Skeletal muscle satellite cell (primary cell): ENCODE measurements around the gene IL17B.
"Not testable (repeated sequence)": the region's sequence is repeated elsewhere in the genome, so short reads cannot be mapped to it uniquely, and the experiment has no call there.

Experiments
- H3K27me3 ChIP-seq: 2 replicates; pipeline ENCODE4 v1.7.0; 2013; ENCODE audit warnings: low read length; ENCODE audit not compliant: control insufficient read depth, insufficient read depth
- H3K36me3 ChIP-seq: 2 replicates; pipeline ENCODE4 v1.7.0; 2013; ENCODE audit warnings: mild to moderate bottlenecking, control low read depth, low read length; ENCODE audit not compliant: insufficient read depth
- H3K4me1 ChIP-seq: 2 replicates; pipeline ENCODE4 v1.7.0; 2013; ENCODE audit warnings: low read length; ENCODE audit not compliant: control insufficient read depth, insufficient read depth
- H3K4me2 ChIP-seq: 2 replicates; pipeline ENCODE4 v1.7.0; 2013; ENCODE audit warnings: mild to moderate bottlenecking, low read length
- H3K4me3 ChIP-seq: 2 replicates; pipeline ENCODE4 v1.7.0; 2013; ENCODE audit warnings: low read length
- H3K9ac ChIP-seq: 2 replicates; pipeline ENCODE4 v1.7.0; 2013; ENCODE audit warnings: mild to moderate bottlenecking, low read depth, low read length, moderate library complexity
- H3K9me3 ChIP-seq: replicated peaks from 2 replicates; pipeline ENCODE4 v1.7.0; 2013; ENCODE audit warnings: mild to moderate bottlenecking, control low read depth, low read length

The IL17B gene

DNA sequence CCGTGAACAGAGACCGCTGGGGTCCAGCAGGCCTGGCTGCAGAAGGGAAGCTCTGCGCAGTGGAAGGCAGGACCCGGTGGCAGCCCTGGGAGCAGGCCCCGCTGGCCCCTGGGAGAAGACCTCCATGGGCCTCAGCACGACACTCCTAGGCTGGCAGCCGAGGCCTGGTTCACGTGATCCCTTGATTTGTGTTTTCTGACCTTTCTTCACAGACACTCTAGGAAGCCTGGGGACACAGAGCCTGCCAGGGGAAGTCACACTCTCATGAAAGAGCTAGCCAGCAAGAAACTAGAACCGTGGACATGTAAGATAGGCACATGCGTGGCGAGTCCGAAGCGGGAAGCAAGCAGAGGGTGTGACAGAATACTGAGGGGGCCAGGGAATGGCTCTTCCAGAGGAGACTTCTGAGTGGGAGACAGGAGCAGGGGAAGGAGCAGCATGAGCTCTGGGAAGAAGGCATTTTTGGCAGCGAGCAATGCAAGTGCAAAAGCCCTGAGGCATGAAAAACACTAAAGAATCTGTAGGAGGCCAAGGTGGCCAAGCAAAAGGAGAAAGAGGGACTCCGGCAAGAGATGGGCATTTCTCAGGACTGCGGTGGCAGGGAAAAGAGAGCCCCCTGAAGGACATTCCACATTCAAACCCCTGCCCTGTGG lies 26.6 kb upstream of the IL17B start:
- H3K27me3 ChIP-seq = peaks cover 5% of the 10 kb centered on the region
- H3K4me3 ChIP-seq = no peak overlapping the region
- H3K36me3 ChIP-seq = no peaks in the 10 kb centered on the region
- no peak overlapping the region for H3K9ac ChIP-seq
- H3K4me2 ChIP-seq = no peak overlapping the region
- no peaks in the 10 kb centered on the region for H3K9me3 ChIP-seq
- peaks cover 23% of the 10 kb centered on the region for H3K4me1 ChIP-seq

DNA sequence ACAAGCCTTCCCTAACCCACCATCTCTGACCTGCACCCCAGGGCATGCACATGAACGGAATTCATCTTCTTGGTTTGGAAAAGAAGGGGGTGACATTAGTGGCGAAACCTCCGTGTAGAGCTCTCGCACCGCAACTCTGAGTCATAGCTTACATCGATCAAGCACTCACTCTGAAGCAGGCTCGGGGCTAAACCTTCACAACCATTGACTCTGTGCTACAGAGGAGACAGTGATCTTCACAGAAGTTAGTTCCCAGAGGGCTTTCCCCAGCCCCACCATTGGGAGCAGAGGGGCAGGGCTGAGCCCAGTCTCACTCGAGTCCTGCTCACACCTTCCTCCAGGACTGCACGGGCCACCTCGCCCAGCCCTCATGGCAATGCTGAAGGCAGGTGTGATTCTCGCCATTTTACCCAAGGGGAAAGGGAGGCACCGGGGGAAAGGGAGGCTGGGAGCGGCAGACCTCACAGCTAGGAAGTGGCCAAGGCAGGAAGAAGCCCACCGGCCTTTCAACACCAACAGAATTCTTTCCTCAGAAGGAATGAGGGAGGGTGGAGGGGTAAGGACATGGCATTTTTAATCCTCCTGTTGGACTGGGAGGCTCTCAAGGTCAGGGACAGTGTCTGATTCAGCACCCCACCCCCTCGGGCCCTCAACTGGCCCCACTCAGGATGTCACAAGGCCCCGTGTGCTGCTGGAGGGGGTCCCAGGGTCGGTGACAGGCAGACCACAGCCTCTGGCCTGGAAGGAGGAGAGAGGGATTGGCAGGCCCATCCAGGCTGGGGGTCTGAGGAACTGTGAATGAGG lies 25.9 kb upstream of the IL17B start:
- Histone ChIP-seq H3K4me2 (no peak overlapping the region), H3K27me3 (peaks cover 5% of the 10 kb centered on the region), H3K9ac (no peak overlapping the region), H3K4me1 (peaks cover 23% of the 10 kb centered on the region), H3K9me3 (no peaks in the 10 kb centered on the region), H3K36me3 (no peaks in the 10 kb centered on the region), H3K4me3 (no peak overlapping the region)

DNA sequence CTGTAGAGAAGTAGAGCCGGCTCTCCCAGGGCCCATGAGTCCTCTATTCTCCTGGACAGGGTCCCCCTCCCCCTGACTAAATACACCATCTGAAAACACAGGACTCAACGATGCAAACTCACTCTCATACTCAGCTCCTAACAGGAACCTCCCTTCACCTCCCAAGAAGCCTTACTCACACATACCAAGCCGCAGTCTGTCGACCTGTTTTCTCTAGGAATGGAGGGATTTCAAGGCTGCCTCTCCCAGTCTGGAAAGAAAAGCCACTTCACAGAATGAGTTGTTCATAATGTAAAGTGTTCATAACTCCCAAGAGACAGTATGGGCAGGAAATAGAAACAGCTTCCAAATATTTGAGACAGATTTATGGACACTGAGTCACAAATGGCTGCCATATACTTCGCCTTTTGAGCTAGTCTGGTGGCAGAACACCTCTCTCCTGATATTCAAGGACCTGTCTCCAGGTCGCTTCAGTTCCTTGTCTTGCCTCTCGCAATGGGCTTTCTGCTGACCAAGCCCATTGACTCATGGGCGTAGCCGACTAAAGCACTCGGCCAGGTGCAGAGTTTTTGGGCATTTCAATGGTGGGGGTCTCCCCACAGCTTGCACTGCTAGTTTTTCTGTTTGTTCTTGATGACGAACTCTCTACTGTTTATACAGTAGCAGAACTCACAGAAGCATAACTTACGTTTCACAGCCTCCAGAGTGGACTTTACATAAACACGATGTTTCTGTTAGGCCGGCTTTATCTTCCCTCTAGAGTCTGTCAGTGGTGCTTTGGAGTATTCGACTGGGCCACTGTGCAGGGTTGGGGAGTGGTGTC lies 25.0 kb upstream of the IL17B start:
- Histone ChIP-seq H3K9ac (no peak overlapping the region), H3K27me3 (peaks cover 5% of the 10 kb centered on the region), H3K4me3 (no peak overlapping the region), H3K9me3 (no peaks in the 10 kb centered on the region), H3K4me1 (peaks cover 23% of the 10 kb centered on the region), H3K36me3 (no peaks in the 10 kb centered on the region), H3K4me2 (peak overlapping the region; percentile 18)

DNA sequence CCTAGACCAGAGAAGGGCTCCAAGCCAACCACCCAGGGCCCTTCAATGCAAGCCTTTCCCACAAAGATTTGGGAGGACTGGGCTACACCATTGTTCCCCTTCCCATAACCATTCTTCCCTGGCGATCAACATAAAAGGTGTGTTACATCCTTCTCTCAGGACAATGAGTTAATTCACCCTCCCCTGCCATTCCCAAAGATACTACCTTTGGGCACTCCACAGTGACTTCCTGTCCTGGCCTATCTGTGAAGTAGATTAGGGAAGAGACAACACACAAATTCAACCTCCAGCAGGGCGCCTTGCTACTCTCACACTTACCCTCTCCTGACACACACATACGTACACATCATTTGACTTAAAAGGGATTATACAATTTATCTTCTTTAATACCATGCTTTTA lies 23.2 kb upstream of the IL17B start:
- peaks cover 23% of the 10 kb centered on the region for H3K4me1 ChIP-seq
- no peak overlapping the region for H3K4me2 ChIP-seq
- H3K9ac ChIP-seq = no peak overlapping the region
- H3K9me3 ChIP-seq = no peaks in the 10 kb centered on the region
- no peak overlapping the region for H3K4me3 ChIP-seq
- no peaks in the 10 kb centered on the region for H3K27me3 ChIP-seq
- H3K36me3 ChIP-seq = no peaks in the 10 kb centered on the region

DNA sequence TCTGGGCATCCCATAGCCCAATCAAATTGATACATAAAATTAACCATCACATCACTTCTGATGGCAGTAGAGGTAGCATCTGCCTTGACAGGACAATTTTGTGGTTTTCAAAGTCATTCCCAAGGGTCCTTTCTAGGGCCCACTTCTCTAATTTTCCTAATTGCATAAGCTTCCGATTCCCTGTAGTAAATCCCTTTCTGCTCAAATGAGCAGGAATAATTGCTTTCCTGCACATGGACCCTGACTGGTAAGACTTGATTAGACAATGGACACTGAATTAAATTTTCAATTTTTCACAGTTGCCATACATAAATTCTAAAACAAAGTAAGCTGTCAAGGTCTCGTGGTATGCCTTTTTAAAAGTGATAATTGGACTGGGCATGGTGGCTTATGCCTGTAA lies 22.0 kb upstream of the IL17B start:
- Histone ChIP-seq H3K9me3 (no peaks in the 10 kb centered on the region), H3K9ac (no peak overlapping the region), H3K4me2 (no peak overlapping the region), H3K27me3 (no peaks in the 10 kb centered on the region), H3K4me1 (peaks cover 18% of the 10 kb centered on the region), H3K36me3 (no peaks in the 10 kb centered on the region), H3K4me3 (no peak overlapping the region)

DNA sequence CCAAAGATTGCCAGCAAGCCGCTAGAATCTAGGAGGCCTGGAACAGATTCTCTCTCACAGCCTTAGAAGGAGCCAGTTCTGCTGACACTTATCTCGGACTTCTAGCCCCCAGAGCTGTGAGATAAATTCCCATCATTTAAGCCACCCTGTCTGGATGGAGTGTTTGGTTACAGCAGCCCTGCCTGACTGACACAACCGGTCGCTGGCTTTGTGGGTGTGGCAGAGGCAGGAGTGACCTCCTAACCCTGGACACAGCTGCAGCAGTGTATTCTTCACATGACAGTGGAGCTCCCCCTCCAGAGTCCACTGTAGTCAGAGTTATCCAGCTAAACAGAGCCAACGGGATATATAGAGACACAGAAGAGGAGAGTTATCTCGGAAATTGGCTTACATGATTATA lies 21.2 kb upstream of the IL17B start:
- Histone ChIP-seq H3K36me3 (no peaks in the 10 kb centered on the region), H3K27me3 (no peaks in the 10 kb centered on the region), H3K9ac (no peak overlapping the region), H3K4me3 (no peak overlapping the region), H3K4me2 (no peak overlapping the region), H3K4me1 (peaks cover 18% of the 10 kb centered on the region), H3K9me3 (no peaks in the 10 kb centered on the region)

DNA sequence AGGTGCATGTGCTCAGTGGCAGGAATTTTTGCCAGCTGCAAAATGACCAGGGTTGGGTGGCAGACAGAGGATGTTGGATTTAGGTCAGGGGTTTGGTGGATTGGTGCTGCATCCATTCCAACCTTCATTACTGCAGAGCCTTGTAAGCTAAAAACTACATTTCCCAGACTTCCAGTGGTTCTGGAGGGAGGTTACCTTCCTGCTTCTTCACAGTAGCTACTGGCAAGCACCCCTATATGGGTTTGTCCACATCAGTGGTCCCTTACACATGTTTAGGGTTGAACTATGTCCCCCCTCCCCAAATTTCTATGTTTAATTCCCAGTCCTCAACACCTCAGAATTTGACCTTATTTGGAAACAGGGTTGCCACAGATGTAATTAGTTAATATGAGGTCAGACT lies 20.7 kb upstream of the IL17B start:
- Histone ChIP-seq H3K4me3 (no peak overlapping the region), H3K4me1 (peaks cover 14% of the 10 kb centered on the region), H3K36me3 (no peaks in the 10 kb centered on the region), H3K27me3 (no peaks in the 10 kb centered on the region), H3K4me2 (no peak overlapping the region), H3K9ac (no peak overlapping the region), H3K9me3 (no peaks in the 10 kb centered on the region)

DNA sequence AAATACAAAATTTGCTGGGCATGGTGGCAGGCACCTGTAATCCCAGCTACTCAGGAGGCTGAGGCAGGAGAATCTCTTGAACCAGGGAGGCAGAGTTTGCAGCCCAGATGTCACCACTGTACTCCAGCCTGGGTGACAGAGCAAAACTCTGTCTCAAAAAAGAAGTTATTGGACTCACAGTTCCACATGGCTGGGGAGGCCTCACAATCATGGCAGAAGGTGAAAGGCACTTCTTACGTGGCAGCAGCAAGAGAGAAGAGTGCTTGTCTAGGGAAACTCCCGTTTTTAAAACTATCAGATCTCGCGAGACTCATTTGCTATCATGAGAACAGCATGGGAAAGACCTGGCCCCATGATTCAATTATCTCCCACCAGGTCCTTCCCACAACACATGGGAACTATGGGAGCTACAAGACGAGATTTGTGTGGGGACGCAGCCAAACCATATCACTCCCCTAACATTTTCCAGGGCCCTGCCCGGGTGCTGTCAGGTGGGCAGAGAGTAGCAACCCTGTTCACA lies 19.7 kb upstream of the IL17B start:
- H3K4me2 ChIP-seq = not testable (repeated sequence)

DNA sequence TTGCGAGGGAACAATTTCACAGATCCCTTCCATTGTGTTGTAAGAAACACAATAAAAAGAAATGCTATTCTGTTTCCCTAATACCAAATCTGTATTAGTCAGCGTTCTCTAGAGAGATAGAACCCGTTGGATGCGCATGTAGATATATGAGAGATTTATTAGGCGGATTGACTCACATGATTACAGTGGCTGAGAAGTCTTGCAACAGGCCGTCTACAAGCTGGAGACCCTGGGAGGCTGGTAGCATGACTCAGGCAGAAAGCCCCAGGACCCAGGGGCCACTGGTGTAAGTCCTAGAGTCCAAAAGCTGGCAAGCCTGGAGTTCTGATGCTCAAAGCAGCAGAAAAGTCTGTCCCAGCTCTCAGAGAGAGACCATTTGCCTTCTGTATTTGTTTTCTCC lies 18.4 kb upstream of the IL17B start:
- Histone ChIP-seq H3K27me3 (no peaks in the 10 kb centered on the region), H3K4me3 (no peak overlapping the region), H3K9ac (no peak overlapping the region), H3K36me3 (no peaks in the 10 kb centered on the region), H3K4me2 (no peak overlapping the region), H3K9me3 (no peaks in the 10 kb centered on the region), H3K4me1 (no peaks in the 10 kb centered on the region)

More for the DNA sequence above, 19.7 kb upstream of the IL17B start:
- H3K4me1 ChIP-seq, H3K9ac ChIP-seq, H3K36me3 ChIP-seq, H3K4me3 ChIP-seq, H3K9me3 ChIP-seq, H3K27me3 ChIP-seq: not testable (repeated sequence)

DNA sequence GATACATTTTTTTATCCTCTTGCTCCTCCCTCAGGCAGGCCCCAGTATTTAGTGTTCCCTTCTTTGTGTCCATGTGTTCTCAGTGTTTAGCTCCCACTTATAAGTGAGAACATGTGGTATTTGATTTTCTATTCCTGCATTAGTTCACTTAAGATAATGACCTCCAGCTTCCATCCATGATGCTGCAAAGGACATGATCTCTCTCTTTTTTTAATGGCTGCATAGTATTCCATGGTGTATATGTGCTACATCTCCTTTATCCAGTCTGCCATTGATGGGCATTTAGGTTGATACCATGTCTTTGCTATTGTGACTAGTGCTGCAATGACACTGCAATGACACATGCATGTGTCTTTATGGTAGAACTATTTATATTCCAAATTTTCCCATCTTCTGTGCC lies 15.9 kb upstream of the IL17B start:
- H3K4me3 ChIP-seq, H3K9me3 ChIP-seq, H3K9ac ChIP-seq, H3K4me2 ChIP-seq, H3K36me3 ChIP-seq, H3K27me3 ChIP-seq, H3K4me1 ChIP-seq: not testable (repeated sequence)

DNA sequence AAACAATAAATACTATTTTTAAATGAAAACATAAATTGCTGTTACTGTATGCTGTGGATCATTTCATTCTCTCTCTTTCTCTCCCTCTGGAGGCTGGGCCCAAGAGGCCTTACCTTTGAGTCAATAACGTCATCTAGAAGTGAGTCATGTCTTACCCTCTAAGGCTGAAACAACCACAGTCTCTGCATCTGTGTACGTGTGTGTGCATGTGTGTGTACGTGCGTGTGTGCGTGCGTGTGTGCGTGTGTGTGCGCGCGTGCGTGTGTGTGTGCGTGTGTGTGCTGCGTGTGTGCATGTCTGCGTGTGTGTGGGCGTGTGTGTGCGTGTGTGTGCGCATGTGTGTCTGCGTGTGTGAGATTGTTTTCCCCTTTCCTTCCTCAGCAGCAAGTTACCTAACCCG lies 13.6 kb upstream of the IL17B start:
- Histone ChIP-seq H3K36me3 (no peaks in the 10 kb centered on the region), H3K4me3 (no peak overlapping the region), H3K9me3 (no peaks in the 10 kb centered on the region), H3K4me1 (peaks cover 5% of the 10 kb centered on the region), H3K27me3 (no peaks in the 10 kb centered on the region), H3K4me2 (no peak overlapping the region), H3K9ac (no peak overlapping the region)
